GM21529 (cell line): Measurements from ENCODE around the gene MMP24.

Experiments
- ATAC-seq: cut with Tn5 transposase; IDR thresholded peaks from one replicate; pipeline ENCODE4 v1.9.1; 2021; ENCODE audit not compliant: unreplicated experiment

The MMP24 gene

DNA sequence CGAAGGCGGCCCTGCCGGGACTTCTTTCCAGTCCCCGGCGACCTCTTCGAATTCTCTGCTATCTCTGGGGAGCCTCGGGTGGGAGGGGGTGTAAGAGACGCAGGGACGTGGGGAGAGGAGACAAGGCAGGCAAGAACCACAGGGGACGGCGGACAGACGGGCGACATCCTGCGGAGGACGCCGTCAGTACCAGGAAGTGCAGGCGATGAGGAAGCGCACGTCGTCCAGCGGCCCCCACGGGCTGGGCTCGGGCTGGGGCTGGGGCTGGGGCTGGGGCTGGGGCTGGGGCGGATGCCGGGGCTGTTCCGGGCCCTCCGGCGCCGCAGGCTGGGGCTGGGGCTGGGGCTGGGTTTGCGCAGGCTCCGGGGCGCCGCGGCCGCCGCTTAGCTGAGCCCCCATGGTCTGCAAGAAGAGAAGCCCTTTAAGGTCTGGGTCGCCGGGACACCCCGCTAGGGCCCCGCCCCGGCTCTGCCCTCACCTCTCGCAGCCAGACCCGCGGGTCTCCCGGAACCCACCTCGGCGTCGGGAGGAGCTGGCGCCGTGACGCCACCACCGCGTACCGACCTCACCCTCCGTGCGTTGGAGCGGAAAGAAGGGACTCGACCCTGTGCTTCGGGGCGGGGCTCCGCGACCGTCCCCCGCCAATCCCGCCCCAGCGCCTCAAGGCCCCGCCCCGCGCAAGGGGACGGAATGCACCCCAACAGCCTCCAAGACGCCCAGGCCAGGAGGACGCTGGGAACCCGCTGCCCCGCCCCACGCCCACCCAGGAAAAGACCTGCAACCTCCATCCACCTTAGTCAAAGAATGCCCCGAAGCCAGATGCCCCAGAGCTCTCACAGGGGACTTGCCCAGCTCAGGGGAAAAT, 51.3 kb downstream of the MMP24 start, which contains the start of gene MMP24OS:
Gene MMP24OS, minus strand, starts transcription at position 592 of the 865 bp plus-strand sequence. Its CDS starts 193 bp downstream, at position 399.
- ATAC-seq: peak; percentile 78

DNA sequence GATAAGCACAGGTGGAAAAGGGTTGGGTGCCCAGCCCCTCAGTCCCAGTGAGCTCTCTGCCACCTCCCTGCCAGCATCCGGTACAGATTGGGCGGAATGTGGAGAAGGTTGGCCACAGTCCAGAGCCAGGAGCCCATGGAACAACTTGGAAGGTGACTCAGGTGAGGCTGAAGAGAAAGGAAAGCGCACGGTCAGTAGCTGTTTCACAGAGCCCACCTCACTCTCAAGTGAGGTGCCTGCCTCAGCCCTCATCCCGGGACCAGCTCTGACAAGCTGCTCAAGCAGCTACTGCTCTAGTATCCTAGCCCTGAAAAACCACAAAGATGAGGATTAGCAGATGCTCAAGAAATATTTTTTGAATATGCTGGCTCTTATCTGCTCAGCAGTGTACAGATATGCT, 52.5 kb downstream of the MMP24 start:
- no peak for ATAC-seq

GRCh38 chr20:35279533-35280174, 53.2 kb downstream of the MMP24 start:
- no peak for ATAC-seq

- ATAC-seq: no peak
Measured at GRCh38 chr20:35280523-35280922, 54.0 kb downstream of the MMP24 start.

GRCh38 chr20:35281506-35282101, 55.1 kb downstream of the MMP24 start:
- no peak for ATAC-seq

- peak; percentile 27 for ATAC-seq
Measured at GRCh38 chr20:35283441-35284266, 57.2 kb downstream of the MMP24 start.

GRCh38 chr20:35284267-35284991, 57.9 kb downstream of the MMP24 start, which contains the start of gene EIF6:
Gene EIF6 (minus strand): TSS chr20:35284772. CDS start chr20:35284487, 285 bp downstream.
- peak; percentile 70 for ATAC-seq

DNA sequence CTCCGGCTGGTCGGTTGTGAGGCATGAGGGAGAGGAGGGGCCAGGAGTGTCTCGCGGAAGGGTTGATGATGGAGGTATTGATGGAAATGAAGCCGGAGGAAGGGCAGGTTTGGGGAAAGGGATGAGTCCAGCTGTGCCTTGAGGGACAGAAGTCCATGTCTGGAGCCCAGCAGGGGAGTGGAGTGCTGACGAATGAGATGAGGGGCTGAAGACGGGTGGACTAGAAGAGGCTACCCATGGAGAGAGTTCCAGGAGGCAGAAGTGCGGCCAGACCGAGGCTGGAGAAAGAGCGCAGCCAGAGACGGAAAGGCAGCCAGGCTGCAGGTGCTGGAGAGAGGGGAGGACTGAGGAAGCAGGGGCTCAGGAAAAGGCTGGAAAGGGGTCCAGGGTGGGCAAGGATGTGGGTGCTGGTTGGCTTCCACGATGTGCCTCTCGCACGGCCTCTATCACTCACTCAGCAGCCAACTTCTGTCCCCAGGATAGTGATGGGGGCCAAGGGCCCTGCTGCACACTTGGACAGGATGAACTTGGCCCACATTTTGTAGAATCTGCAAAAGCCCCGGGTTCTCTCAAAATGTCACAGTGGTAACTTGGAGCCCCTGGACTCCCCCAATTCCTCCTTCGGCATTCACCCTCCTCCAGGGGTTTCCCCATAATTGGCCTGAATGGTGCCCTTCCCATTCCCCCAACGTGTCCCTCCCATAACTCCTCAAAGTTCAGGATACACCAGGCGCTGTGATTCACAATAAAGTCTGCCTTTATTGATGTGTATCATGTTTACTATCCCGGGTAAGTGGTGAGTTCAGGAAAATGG, 58.7 kb downstream of the MMP24 start:
- no peak for ATAC-seq

GRCh38 chr20:35285806-35286076, 59.3 kb downstream of the MMP24 start:
- ATAC-seq: no peak

DNA sequence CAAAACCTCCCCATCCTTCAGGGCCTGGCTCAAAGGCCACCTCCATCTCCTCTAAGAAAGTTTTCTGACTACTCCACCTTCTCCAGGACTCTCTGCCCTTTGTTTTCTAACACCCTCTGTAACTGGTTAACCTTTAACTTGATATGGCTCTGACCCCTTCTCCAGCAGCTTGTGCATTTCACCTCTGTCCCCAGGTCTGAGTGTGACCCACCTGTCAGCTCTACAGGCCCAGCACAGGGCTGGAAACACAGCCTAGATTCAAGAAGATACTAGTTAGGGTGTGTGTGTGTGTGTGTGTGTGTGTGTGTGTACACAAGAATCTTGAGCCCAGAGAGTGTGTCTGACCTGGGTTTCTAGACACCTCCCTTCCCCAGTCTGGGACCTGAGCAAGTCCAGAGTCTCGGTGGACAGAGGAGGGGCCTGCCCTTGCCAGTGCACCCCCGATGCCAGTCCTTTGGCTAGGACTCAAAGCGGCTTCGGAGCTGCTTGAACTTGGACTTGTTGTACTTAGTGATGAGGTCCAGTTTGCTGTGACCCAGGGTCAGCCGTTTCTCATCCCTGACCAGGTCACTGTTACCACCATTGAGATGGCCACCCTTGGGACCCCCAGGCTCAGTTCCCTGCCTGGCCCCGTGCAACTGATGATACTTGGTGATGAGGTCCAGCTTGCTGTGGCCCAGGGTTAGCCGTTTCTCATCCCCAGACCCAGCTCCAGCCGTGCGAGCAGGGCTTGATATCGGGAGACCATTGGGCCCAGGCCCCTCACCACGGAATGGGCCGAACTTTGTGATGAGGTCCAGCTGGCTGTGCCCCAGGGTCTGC, 59.8 kb downstream of the MMP24 start:
- ATAC-seq: no peak

DNA sequence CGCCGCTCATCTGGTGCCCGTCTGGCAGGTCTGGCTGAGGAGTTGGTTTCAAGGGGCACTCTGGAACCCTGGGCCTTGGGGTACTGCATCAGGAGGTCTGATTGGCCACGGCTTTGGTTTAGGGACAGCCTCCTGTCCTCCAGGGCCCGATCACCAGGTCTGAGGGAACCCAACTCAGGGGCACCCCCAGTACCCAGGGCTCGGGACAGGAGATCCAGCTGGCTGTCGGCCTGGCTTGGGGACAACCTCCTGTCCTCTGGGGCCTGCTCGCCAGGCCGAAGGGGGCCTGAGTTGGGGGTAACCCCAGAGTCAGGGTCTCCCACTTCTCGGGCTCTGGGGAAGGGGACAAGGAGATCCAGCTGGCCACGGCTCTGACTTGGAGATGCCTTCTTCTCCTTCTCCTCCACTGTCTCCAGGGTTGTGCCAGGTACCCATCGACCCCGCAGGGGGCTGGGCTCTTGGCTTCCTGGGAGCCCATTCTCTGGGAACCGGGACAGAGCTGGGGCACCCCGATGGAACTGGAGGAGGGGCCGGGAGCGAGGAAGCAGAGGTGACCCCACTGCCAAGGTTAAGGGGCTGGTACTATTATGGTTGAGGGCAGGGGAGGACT, 60.5 kb downstream of the MMP24 start:
- no peak for ATAC-seq

DNA sequence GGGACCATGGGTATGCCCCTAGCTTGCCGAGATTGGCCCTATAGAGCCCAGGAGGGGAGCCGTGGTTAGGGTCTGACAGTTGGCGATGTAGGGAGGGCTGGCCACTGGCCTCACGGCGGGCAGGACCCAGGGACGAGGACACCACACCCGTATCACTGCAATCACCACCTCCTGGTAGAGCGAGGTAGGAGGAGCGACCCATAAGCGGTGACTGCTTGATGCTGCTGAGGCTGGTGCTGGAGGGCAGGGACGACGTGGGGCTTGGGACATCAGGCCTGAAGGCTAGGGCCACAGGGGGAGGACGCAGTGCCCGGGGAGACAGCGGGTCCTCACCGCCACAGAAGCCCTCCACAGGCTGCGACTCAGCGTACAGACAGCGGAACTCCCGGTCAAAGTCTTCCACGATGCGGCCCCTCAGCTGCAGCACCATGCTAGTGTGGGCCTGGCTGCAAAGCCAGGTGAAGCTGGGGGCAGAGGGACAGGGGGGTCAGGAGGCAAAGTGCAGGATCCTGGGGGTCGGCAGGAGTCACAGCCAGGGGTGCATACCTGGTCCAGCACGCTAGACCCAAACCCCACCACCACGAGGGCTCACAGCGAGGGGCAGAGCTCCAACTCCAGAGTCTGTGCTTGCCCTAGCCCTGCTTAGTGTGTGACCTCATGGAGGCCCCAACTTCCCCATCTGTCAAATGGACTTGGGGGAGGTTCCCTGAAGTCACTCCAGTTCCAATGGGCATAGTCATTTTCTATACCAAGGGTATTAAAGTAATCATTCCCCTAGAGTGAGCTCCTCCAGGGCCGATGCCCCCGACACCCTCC, 61.2 kb downstream of the MMP24 start:
- ATAC-seq: no peak

DNA sequence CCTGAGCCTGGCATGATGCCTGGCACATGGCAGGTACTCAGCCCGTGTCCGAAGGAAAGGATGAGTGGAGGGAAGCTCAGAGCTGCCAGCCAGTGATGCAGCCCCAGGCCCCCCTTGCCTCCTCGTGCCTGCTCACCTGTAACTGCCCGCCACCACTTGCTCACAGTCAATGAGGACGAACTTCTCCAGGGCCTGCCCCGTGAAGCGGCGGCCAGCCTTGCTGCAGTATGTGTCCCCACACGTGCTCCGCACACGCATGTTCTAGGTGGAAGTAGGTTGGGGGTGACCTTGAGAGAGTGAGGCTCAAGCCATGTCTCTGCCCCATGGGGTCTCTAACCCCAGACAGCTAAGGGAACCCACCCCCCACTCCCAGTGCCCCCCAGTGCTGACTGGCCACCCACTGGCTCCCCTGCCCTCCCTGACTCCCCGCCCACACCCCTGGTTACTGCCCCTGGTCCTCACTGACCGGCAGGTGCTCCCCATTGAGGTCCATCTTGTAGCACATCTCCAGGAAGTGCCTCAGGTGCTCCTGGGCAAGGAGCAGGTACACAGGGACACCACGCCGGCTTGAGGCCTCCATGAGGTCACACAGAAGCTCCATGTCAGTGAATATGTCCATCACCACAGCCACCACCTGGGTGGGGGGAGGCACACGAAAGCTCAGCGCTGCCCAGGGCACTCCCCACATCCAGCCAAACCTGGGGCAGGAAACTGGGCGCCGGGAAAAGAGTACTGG, 62.0 kb downstream of the MMP24 start:
- ATAC-seq: no peak

GRCh38 chr20:35290186-35290886, 63.8 kb downstream of the MMP24 start:
- ATAC-seq: no peak

DNA sequence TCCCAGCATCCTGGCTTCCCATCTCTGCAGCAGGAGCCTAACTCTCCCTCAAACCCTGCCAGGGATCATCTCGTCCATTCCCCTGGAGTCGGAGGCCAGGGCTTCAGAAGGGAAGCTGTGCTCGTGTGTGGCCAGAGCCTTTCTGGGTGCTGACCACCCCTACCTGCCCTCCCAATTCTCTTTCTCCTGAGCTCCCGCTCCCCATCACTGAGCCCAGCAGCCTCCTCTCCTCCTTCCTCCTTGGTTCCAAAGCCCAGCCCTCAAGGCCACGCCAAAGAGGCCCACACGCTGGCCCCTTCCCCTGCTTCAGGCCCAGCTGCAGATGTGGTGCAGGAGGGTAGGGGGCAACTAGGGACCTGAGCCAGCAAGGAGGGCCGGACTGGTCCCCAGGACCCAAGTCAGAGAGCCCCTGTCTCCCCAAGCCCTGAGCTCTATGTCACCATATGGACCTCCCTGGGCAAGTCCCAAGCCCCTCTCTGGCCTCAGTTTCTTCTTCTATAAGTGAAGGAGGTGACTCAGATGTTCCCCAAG, 64.5 kb downstream of the MMP24 start:
- ATAC-seq: no peak
